IPS-18c (cell line): ENCODE results near the gene HSDL2.
"Not testable (repeated sequence)": the region's sequence is repeated elsewhere in the genome, so short reads cannot be mapped to it uniquely, and the experiment has no call there.

Experiments
- H3K4me3 ChIP-seq: 2 replicates; pipeline ENCODE4 v1.7.0; 2013; ENCODE audit warnings: low read depth, mild to moderate bottlenecking, low read length, moderate library complexity; ENCODE audit not compliant: insufficient read depth
- H3K9me3 ChIP-seq: one replicate; pipeline ENCODE4 v1.6.1; 2013; ENCODE audit warnings: mild to moderate bottlenecking, low read length, moderate library complexity; ENCODE audit not compliant: control insufficient read depth, insufficient read depth

The HSDL2 gene

GRCh38 chr9:112360047-112360804, 19.7 kb upstream of the HSDL2 start:
- no peak overlapping the region for H3K4me3 ChIP-seq
- H3K9me3 ChIP-seq, result no peaks in the 10 kb centered on the region

- H3K4me3 ChIP-seq, result no peak overlapping the region
- H3K9me3 ChIP-seq, result no peaks in the 10 kb centered on the region
Observed at GRCh38 chr9:112361601-112362000, 18.3 kb upstream of the HSDL2 start.

DNA sequence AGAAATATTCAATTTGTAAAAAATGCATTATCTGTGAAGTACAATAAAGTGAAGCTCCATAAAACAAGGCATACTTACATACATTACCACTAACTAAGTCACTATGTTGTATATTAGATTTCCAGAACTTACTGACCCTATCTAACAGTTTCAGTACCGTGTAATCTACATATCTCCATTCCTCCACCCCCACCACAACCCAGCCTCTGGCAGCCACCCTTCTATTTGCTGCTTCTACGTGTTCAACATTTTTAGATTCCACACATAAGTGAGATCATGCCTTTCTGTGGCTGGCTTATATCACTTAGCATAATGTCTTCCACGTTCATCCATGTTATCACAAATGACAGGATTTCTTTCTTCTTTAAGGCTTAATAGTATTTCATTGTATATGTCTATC, 15.1 kb upstream of the HSDL2 start:
- peaks cover 6% of the 10 kb centered on the region for H3K9me3 ChIP-seq

GRCh38 chr9:112365257-112365656, 14.7 kb upstream of the HSDL2 start:
- not testable (repeated sequence) for H3K4me3 ChIP-seq, H3K9me3 ChIP-seq

More for the DNA sequence above, 15.1 kb upstream of the HSDL2 start:
- no peak overlapping the region for H3K4me3 ChIP-seq

DNA sequence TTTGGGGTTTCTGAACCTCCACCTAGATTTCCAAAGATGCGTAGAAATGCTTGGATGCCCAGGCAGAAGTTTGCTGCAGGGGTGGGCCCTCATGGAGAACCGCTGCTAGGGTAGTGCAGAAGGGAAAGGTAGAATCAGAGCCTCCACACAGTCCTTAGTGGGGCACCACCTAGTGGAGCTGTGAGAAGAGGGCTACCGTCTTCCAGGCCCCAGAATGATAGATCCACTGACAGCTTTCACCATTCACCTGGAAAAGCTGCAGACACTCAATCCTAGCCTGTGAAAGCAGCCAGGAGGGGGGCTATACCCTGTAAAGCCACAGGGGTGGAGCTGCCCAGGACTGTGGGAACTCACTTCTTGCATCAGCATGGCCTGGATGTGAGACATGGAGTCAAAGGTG, 13.3 kb upstream of the HSDL2 start:
- no peak overlapping the region for H3K4me3 ChIP-seq
- peaks cover 9% of the 10 kb centered on the region for H3K9me3 ChIP-seq

DNA sequence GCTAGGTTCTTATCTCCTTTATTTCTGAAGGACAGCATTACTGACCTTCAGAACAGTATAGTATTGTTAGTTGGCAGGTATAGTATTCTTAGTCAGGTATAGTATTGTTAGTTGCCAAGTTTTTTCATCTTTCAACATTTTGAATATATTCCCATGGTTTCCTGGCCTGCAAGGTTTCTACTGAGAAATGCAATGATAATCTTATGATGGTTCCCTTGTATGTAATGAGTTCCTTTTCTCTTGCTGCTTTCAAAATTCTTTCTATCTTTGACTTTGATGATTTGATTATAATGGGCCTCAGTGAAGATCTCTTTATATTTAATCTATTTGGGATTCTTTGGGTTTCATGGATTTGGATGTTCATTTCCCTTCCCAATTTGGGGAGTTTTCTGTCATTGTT, 12.4 kb upstream of the HSDL2 start:
- Histone ChIP-seq H3K9me3 (peaks cover 9% of the 10 kb centered on the region), H3K4me3 (no peak overlapping the region)

GRCh38 chr9:112369817-112370216, 10.1 kb upstream of the HSDL2 start:
- peaks cover 12% of the 10 kb centered on the region for H3K9me3 ChIP-seq

GRCh38 chr9:112371060-112371459, 8.8 kb upstream of the HSDL2 start:
- Histone ChIP-seq H3K4me3 (no peak overlapping the region), H3K9me3 (peaks cover 12% of the 10 kb centered on the region)

More at GRCh38 chr9:112369817-112370216, 10.1 kb upstream of the HSDL2 start:
- no peak overlapping the region for H3K4me3 ChIP-seq

DNA sequence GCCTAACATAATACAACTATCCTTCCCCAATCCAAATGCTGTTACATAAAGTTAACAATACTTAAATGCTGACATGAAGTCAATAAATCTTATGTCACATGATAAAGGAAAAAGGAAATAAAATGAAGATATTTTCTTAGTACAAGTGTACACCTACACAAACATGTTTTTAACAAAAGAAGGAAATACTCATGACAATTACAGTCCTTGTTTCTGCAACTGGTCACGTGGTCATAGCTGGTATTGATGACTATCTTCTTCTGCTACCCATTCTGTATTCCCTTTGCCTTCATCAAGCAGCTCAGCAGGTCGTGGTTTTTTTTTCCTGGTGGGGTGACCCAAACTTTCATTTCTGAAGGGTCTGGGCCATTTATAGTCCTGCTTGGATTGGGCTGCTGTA, 6.2 kb upstream of the HSDL2 start:
- H3K9me3 ChIP-seq, H3K4me3 ChIP-seq: not testable (repeated sequence)

DNA sequence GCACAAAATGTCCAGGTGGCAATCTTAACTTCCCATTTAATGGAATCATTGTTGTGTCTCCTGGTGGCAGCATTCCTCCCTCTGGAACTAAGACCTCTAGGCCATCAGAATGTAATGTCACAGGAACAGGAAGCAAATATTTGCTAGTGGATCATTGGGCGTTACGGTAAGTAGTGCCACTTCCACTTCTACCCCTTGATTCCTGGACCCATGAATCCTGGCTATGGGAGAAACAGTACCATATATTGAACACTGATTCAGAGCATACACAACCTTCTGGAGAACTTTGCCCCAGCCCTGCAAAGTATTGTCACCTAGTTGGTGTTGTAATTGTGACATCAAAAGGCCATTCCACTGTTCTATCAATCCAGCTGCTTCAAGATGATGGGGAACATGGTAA, 5.7 kb upstream of the HSDL2 start:
- H3K9me3 ChIP-seq, H3K4me3 ChIP-seq: not testable (repeated sequence)

DNA sequence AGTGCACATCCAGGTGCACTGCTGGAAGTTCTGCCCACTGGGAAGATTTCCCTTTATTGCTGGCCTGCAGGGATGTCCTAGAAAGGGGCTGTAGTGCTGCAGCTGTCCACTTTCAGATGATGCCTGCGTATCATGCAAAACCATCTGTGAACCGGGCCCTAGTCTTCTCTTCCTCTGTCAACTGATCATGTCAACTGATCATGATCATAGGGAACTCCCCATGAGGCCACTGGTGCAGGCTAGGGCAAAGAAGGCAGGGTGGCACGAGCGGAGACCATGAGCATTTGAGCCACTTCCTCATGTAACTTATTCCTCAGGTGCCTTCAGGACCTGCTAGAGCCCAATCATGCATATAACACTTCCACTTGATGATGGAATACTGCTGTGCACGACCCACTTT, 4.5 kb upstream of the HSDL2 start:
- H3K9me3 ChIP-seq, result peaks cover 4% of the 10 kb centered on the region
- H3K4me3 ChIP-seq, result no peak overlapping the region

GRCh38 chr9:112377087-112377486, 2.8 kb upstream of the HSDL2 start:
- Histone ChIP-seq H3K9me3 (peaks cover 3% of the 10 kb centered on the region), H3K4me3 (no peak overlapping the region; the same call in 1 of the 2 replicates)

- no peak overlapping the region for H3K4me3 ChIP-seq
- H3K9me3 ChIP-seq, result peaks cover 3% of the 10 kb centered on the region
Observed at GRCh38 chr9:112377684-112378327, 2.1 kb upstream of the HSDL2 start.

DNA sequence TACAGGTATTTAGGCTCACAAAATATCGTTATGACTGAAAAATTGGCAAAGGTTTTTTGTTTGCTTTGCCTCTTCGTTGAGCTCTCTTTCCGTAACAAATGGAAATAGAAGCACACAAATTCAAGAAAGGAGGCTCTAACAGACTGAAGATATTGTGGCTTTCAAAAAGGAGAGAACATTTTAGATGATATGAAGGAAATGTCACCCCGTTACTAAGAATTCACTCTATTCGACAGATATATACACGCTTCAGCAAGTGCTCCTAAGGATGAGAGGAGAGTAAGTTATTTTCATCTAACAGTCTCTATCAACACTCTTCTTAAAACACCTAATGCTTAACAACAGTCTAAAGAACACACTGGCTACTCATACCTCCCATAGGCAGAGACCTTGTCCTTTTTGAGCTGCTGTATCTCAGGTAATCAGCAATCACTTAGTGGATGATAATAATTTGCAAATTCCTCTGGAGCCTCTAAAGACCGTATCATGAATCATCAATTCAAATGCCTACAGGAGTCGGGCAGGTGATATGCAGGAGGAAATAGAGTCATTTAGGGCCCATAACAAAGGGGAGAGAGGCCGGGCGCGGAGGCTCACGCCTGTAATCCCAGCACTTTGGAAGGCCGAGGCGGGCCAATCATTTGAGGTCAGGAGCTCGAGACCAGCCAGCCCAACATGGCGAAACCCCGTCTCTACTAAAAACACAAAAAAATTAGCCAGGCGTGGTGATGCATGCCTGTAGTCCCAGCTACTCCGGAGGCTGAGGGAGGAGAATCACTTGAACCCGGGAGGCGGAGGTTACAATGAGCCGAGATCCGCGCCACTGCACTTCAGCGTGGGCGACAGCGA, 1.4 kb upstream of the HSDL2 start:
- no peaks in the 10 kb centered on the region for H3K9me3 ChIP-seq
- peak overlapping the region; percentile 75; the same call in 1 of the 2 replicates for H3K4me3 ChIP-seq

- no peaks in the 10 kb centered on the region for H3K9me3 ChIP-seq
- peak overlapping the region; percentile 84 for H3K4me3 ChIP-seq
Observed at GRCh38 chr9:112379177-112380101, 469 bp upstream of the HSDL2 start.

DNA sequence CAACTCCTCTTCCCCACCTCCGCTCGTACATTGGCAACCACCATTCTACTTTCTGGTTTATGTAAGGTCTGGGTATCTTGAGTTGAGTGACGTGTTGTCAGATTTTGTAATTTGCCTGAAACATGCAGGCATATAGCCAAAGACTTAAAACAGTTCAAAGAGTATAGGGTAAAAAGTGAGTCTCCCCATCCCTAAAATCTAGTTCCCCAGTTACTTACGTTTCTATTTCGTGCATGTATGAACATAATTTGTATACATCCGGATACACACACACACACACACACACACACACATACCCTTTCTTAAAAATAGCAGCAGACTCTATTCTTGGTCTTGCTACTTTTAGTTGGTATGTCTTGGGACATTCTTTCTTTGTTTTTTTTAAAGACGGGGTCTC, 915 bp downstream of the HSDL2 start:
- peak overlapping the region; percentile 84; the same call in 1 of the 2 replicates for H3K4me3 ChIP-seq
- no peaks in the 10 kb centered on the region for H3K9me3 ChIP-seq

- Histone ChIP-seq H3K4me3 (no peak overlapping the region), H3K9me3 (no peaks in the 10 kb centered on the region)
Observed at GRCh38 chr9:112382066-112382465, 2.2 kb downstream of the HSDL2 start.
